Nephron progenitor cell (in vitro differentiated cells): ENCODE measurements around the gene GPC3.

Source experiments
- DNase-seq: peaks from one replicate; pipeline ENCODE4 v3.0.0; 2021
- H3K27ac Mint-ChIP-seq: 2 replicates; pipeline ENCODE4 v1.8.0; 2021; ENCODE audit warnings: mild to moderate bottlenecking, moderate library complexity, mixed read lengths
- H3K27me3 Mint-ChIP-seq: 2 replicates; pipeline ENCODE4 v1.8.0; 2021; ENCODE audit warnings: mild to moderate bottlenecking, low read depth, mixed read lengths; ENCODE audit not compliant: poor library complexity
- H3K36me3 Mint-ChIP-seq: 2 replicates; pipeline ENCODE4 v1.8.0; 2021; ENCODE audit warnings: low read depth, mixed read lengths
- H3K4me1 Mint-ChIP-seq: 2 replicates; pipeline ENCODE4 v1.8.0; 2021; ENCODE audit warnings: mixed read lengths
- H3K4me3 Mint-ChIP-seq: 2 replicates; pipeline ENCODE4 v1.8.0; 2021; ENCODE audit warnings: mild to moderate bottlenecking, moderate library complexity, mixed read lengths
- H3K9me3 Mint-ChIP-seq: 2 replicates; pipeline ENCODE4 v1.8.0; 2021; ENCODE audit warnings: mild to moderate bottlenecking, moderate library complexity, mixed read lengths
- TF ChIP-seq, protein P1 (sequence below): fragments of 200-600 bp; sonication (generic); IDR thresholded peaks from 2 replicates; pipeline ENCODE4 v1.5.0; 2021; ENCODE audit warnings: antibody characterized with exemption

Gene GPC3

DNA sequence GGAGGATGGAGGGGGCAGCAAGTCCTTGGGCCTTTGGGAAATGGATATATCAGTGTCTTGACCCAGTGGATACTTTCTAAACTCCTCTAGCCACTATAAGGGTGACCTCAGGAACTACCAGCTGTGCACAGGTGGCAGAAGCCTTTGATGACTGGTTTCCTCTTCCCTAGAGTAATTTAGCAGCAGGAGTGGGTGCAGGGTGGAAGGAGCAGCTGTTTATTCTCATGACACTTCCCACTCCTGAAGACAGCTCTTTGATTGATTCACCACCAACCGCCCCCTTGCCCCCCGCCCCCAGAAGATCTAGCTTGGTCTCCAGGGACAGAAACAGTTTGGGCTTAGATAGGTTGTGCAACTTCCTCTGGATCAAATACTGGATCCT lies 63.0 kb downstream of the GPC3 start:
- TF ChIP-seq, protein P1, sequence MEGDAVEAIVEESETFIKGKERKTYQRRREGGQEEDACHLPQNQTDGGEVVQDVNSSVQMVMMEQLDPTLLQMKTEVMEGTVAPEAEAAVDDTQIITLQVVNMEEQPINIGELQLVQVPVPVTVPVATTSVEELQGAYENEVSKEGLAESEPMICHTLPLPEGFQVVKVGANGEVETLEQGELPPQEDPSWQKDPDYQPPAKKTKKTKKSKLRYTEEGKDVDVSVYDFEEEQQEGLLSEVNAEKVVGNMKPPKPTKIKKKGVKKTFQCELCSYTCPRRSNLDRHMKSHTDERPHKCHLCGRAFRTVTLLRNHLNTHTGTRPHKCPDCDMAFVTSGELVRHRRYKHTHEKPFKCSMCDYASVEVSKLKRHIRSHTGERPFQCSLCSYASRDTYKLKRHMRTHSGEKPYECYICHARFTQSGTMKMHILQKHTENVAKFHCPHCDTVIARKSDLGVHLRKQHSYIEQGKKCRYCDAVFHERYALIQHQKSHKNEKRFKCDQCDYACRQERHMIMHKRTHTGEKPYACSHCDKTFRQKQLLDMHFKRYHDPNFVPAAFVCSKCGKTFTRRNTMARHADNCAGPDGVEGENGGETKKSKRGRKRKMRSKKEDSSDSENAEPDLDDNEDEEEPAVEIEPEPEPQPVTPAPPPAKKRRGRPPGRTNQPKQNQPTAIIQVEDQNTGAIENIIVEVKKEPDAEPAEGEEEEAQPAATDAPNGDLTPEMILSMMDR = no peak
- Mint-ChIP-seq H3K9me3 (peaks cover 4% of the 10 kb centered on the region), H3K27ac (peak overlapping the region; percentile 97), H3K4me3 (no peak overlapping the region), H3K4me1 (peaks cover 76% of the 10 kb centered on the region), H3K36me3 (peaks cover 27% of the 10 kb centered on the region), H3K27me3 (no peaks in the 10 kb centered on the region)
- DNase-seq = no peak

DNA sequence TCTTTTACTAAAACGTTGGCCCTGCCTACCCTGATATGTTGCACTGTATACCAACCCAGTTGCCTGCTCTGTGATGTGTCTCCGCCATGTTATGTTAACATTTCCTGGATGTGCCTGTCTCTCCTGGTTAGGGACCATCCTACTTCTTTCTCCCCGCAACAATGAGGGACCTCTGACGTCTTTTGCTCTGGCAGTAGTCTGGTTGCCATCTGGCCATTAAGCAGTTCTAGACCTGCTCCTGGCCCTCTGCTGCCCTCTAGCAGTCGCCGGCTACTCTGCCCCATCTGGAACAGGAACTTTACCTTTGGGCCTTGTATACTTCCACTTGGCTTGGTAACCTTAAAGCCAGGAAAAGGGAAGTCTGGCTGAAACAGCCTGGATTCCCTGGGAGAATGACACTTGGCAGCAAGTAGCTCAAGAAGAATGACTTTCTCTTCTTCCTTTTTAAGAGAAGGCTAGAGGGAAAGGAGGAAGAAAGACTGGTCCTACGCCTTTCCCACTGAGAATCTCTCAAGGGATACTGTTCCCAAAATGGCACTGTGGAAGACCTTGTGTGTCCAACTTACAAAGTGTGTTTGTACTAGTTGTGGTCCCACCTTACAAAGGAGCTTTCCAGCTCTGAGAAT lies 63.5 kb downstream of the GPC3 start:
- Mint-ChIP-seq H3K4me3 (no peak overlapping the region), H3K4me1 (peaks cover 74% of the 10 kb centered on the region), H3K36me3 (peaks cover 27% of the 10 kb centered on the region), H3K27ac (peak overlapping the region; percentile 97), H3K27me3 (no peaks in the 10 kb centered on the region), H3K9me3 (peaks cover 9% of the 10 kb centered on the region)
- peak; percentile 52 for DNase-seq
- TF ChIP-seq, protein P1 = peak; percentile 54

DNA sequence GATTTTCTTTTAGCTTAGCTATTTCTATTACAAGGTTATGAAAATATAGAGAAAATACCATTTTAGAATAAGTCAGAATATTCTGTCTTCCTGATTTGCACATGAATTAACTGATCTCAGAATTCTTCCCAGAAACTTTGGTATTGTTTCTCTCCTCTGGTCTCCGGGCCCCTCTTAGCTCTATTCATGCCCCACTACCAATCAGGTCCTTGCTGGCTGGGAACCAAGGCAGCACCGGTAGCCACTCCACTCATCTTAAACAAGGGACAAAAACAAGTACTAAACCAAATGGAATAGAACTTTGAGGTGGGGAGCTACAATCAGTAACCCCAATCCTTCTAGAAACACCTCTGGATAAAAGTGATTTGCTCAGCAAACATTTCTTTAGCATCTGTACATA lies 64.3 kb downstream of the GPC3 start:
- H3K27ac Mint-ChIP-seq = peak overlapping the region; percentile 97
- no peak for DNase-seq
- TF ChIP-seq, protein P1 = no peak
- peaks cover 66% of the 10 kb centered on the region for H3K4me1 Mint-ChIP-seq
- H3K36me3 Mint-ChIP-seq = peaks cover 28% of the 10 kb centered on the region
- no peak overlapping the region for H3K4me3 Mint-ChIP-seq
- H3K27me3 Mint-ChIP-seq = no peaks in the 10 kb centered on the region
- peaks cover 14% of the 10 kb centered on the region for H3K9me3 Mint-ChIP-seq

DNA sequence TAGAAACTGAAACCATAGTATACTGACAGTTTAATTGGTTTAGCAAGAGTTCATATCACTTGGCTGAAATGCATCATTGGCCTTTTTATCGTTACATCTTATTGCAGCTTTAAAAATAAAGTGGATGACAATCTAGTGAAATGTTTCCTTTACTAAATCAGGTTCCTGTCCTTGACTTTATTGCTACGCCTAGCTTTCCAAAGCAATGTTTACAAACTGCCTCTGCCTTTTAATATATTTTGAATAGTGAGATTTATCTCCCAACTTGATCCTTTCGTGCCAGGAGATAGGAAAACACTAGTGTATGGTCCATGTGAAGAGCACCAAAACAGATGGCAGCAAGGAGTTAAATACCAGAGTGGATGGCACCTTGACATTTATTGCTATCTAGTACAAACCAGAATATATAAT lies 67.0 kb downstream of the GPC3 start:
- peaks cover 51% of the 10 kb centered on the region for H3K4me1 Mint-ChIP-seq
- H3K27me3 Mint-ChIP-seq = no peaks in the 10 kb centered on the region
- peaks cover 22% of the 10 kb centered on the region for H3K9me3 Mint-ChIP-seq
- H3K4me3 Mint-ChIP-seq = no peak overlapping the region
- peak overlapping the region; percentile 70 for H3K27ac Mint-ChIP-seq
- TF ChIP-seq, protein P1 = no peak
- peaks cover 37% of the 10 kb centered on the region for H3K36me3 Mint-ChIP-seq
- DNase-seq = no peak

DNA sequence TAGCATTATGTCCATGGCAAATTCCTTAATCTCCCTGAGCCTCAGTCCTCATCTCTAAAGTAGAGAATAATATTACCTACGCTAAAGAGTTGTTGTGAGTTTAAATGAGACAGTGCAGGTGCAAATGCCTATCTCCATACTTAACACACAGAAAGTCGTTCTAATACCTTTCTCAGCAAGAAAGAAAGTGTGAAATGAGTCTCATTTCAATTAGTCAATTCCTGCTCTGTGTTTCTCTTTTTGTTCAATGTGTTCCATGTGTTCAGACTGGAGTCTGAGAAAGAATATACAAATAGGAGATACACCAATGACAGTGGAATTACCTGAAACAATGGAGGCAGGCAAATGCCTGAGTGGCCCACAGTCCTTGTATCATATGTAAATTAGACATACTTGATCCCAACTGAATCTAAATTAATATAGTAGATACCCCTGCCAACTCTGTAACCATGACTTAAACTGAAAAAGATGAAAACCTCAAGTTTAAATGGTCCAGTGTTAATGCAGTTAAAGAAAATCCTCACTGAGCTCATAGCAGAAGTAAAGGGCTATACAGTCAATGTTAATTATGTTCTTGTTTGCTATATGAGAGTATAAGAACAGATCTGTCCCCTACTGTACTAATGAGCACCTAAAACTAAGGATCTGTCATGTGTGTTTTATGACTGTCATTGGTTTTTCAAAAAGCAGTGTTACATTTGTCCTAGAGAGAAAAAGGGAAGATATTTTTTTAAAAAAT lies 68.2 kb downstream of the GPC3 start:
- Mint-ChIP-seq H3K27ac (no peak overlapping the region), H3K27me3 (no peaks in the 10 kb centered on the region), H3K9me3 (peaks cover 22% of the 10 kb centered on the region), H3K36me3 (peaks cover 37% of the 10 kb centered on the region), H3K4me3 (no peak overlapping the region), H3K4me1 (peaks cover 51% of the 10 kb centered on the region)
- DNase-seq = no peak
- TF ChIP-seq, protein P1 = no peak
